Uterus (tissue), 4 donors: ENCODE measurements around the gene C3orf18. TPM values are rescaled to one million over a fixed set of nuclear protein-coding genes. Genes with fewer than 3 reads are reported as not detected.

Experiments used
- DNase-seq, 2 donors: peaks; one replicate each; pipeline ENCODE4 v3.0.0-alpha.2; 2019 to 2020
- H3K27ac ChIP-seq, 2 donors: fragments of 200-600 bp; sonication (generic); 1 replicate in 1 of 2; 2 replicates in 1 of 2; pipeline ENCODE4 v1.5.1; 2016 to 2018
- H3K27me3 ChIP-seq, 2 donors: fragments of 200-600 bp; sonication (generic); one replicate each; pipeline ENCODE4 v1.5.1; 2018 to 2019; ENCODE audit warnings: control low read depth in 1 of 2
- H3K36me3 ChIP-seq, 2 donors: fragments of 200-600 bp; sonication (generic); one replicate each; pipeline ENCODE4 v1.5.1; 2019; ENCODE audit warnings: control low read depth in 1 of 2
- H3K4me1 ChIP-seq, 2 donors: fragments of 200-600 bp; sonication (generic); one replicate each; pipeline ENCODE4 v1.5.1; 2018 to 2019; ENCODE audit warnings: control low read depth in 1 of 2
- H3K4me3 ChIP-seq, 2 donors: fragments of 200-600 bp; sonication (generic); 1 replicate in 1 of 2; 2 replicates in 1 of 2; pipeline ENCODE4 v1.5.1; 2018 to 2019; ENCODE audit warnings: mild to moderate bottlenecking in 1 of 2
- H3K9me3 ChIP-seq, 2 donors: fragments of 200-600 bp; sonication (generic); one replicate each; pipeline ENCODE4 v1.5.1; 2019; ENCODE audit warnings: control low read depth in 1 of 2
- CTCF ChIP-seq, 4 experiments: fragments of 200-600 bp in 2 of 4; fragments of 450-650 bp in 2 of 4; sonication (generic) in 2 of 4; IDR thresholded peaks; one replicate each; pipeline ENCODE4 v1.5.1; 2016 to 2019; ENCODE audit warnings: antibody characterized with exemption in 4 of 4, mild to moderate bottlenecking in 2 of 4, moderate library complexity in 1 of 4
- POLR2A ChIP-seq, 2 donors: fragments of 450-650 bp; IDR thresholded peaks; one replicate each; pipeline ENCODE4 v1.6.1; 2016; ENCODE audit warnings: antibody characterized with exemption in 2 of 2, mild to moderate bottlenecking in 1 of 2, moderate library complexity in 1 of 2
- intact Hi-C: fragments of 100-400 bp; cut with DNase I; formaldehyde crosslinking; loops from one replicate; pipeline ENCODE4 v1.15.1; 2023; ENCODE audit warnings: low total_unique reads
- total RNA-seq, 4 donors: library from RNA; depleted of rRNA in 3 of 4; stranded (reverse); fragments of >200 nt in 3 of 4; gene quantifications; one replicate each; pipeline versions ENCODE4 v1.1.0 to v1.2.4, GENCODE V29; 2014 to 2023
- donor health status: DM: yes; HTN: yes; CAD: no.

C3orf18 gene
- total RNA-seq, 4 donors from 2014 or later, result 7.1 to 21.0 (median 20.7) TPM

- no peak overlapping the region for H3K4me3 ChIP-seq
- intact Hi-C loops, result no loop called here
- H3K36me3 ChIP-seq, result no peaks in the 10 kb centered on the region
- TF ChIP-seq POLR2A (IDR thresholded peaks at IDR 0.05) (no peak), CTCF (IDR thresholded peaks at IDR 0.05) (no peak)
- no peak for DNase-seq
- H3K27me3 ChIP-seq, result no peaks in the 10 kb centered on the region
- peaks cover 27 to 30% of the 10 kb centered on the region in 2 donors for H3K4me1 ChIP-seq
- H3K9me3 ChIP-seq, result no peaks in the 10 kb centered on the region
- H3K27ac ChIP-seq, result peak overlapping the region; percentile 94 to 96
Measured at GRCh38 chr3:50599716-50600118, 32.2 kb upstream of the C3orf18 start.

- peaks cover 22 to 25% of the 10 kb centered on the region in 2 donors for H3K4me1 ChIP-seq
- intact Hi-C loops, result no loop called here
- no peak for DNase-seq
- no peak overlapping the region for H3K4me3 ChIP-seq
- no peak for TF ChIP-seq POLR2A (IDR thresholded peaks at IDR 0.05)
- TF ChIP-seq CTCF (IDR thresholded peaks at IDR 0.05), result no peak
- no peaks in the 10 kb centered on the region for H3K27me3 ChIP-seq
- no peaks in the 10 kb centered on the region for H3K36me3 ChIP-seq
- no peaks in the 10 kb centered on the region for H3K9me3 ChIP-seq
- H3K27ac ChIP-seq, result peak overlapping the region; percentile 94 to 96
Measured at GRCh38 chr3:50599115-50599715, 31.7 kb upstream of the C3orf18 start.

GRCh38 chr3:50594253-50594785, 26.8 kb upstream of the C3orf18 start:
- no peaks in the 10 kb centered on the region for H3K27me3 ChIP-seq
- intact Hi-C loops, result no loop called here
- H3K27ac ChIP-seq, result no peak overlapping the region
- no peak for DNase-seq
- H3K4me3 ChIP-seq, result no peak overlapping the region
- TF ChIP-seq CTCF (IDR thresholded peaks at IDR 0.05), result no peak
- no peak for TF ChIP-seq POLR2A (IDR thresholded peaks at IDR 0.05)
- no peaks in the 10 kb centered on the region for H3K9me3 ChIP-seq
- H3K4me1 ChIP-seq, result no peaks in the 10 kb centered on the region
- no peaks in the 10 kb centered on the region for H3K36me3 ChIP-seq

- H3K4me1 ChIP-seq, result no peaks in the 10 kb centered on the region
- no peak for DNase-seq
- intact Hi-C loops, result no loop called here
- no peaks in the 10 kb centered on the region for H3K27me3 ChIP-seq
- no peaks in the 10 kb centered on the region for H3K9me3 ChIP-seq
- no peak for TF ChIP-seq POLR2A (IDR thresholded peaks at IDR 0.05)
- no peak for TF ChIP-seq CTCF (IDR thresholded peaks at IDR 0.05)
- no peak overlapping the region for H3K4me3 ChIP-seq
- no peak overlapping the region for H3K27ac ChIP-seq
- H3K36me3 ChIP-seq, result no peaks in the 10 kb centered on the region
Measured at GRCh38 chr3:50592568-50592967, 25.0 kb upstream of the C3orf18 start.

GRCh38 chr3:50591196-50591741, 23.7 kb upstream of the C3orf18 start:
- no peak for DNase-seq
- Histone ChIP-seq H3K4me3 (no peak overlapping the region), H3K27ac (no peak overlapping the region), H3K4me1 (no peaks in the 10 kb centered on the region), H3K9me3 (no peaks in the 10 kb centered on the region), H3K36me3 (no peaks in the 10 kb centered on the region), H3K27me3 (no peaks in the 10 kb centered on the region)
- TF ChIP-seq CTCF (IDR thresholded peaks at IDR 0.05) (no peak), POLR2A (IDR thresholded peaks at IDR 0.05) (no peak)
- intact Hi-C loops, result no loop called here
